ENCODE measurements around the gene SYNE1. TPM values are rescaled to one million over a fixed set of nuclear protein-coding genes. Genes with fewer than 3 reads are reported as not detected.
A peak's percentile ranks its signal among the peaks of the same experiment; 100 is the strongest.
"Not testable (repeated sequence)": the region's sequence is repeated elsewhere in the genome, so short reads cannot be mapped to it uniquely, and the experiment has no call there.

Gene SYNE1
- total and polyA plus RNA-seq, 11 donors = 25.0 to 178 (median 112) TPM

DNA sequence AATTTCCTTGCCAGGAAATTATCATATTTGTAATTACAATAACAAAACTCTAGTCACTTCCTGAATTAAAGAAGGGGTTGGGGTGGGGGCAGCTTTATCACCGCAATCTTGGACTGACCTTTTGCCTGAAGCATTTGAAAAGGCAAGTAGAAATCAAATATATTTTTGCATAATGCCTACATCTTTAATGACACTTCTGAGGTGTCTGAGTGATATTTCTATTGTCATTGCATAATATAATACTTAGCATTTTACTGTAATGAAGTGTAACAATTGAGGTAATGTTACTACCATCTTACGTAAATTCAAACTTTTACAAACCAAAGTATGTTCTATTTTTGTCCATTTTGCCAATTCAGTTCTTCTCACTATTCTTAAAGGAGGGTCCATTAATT, 65.2 kb downstream of the SYNE1 start:
- 57 to 79% (median 65%) methylated on average over 2 of the region's 2 CpGs for WGBS, 4 donors
- Histone ChIP-seq H3K4me1 (peaks cover 0 to 36% (median 8%) of the 10 kb centered on the region in 12 donors), H3K4me3 (no peak overlapping the region), H3K27ac (peak overlapping the region in 4 of 12 donors; percentile 5 to 35 (median 25)), H3K9me3 (no peaks in the 10 kb centered on the region), H3K36me3 (no peaks in the 10 kb centered on the region), H3K27me3 (no peaks in the 10 kb centered on the region)
- ATAC-seq = no peak
- DNase-seq = no peak
- intact Hi-C loops (cut with DNase I) = no loop called here
- TF ChIP-seq, protein P1, sequence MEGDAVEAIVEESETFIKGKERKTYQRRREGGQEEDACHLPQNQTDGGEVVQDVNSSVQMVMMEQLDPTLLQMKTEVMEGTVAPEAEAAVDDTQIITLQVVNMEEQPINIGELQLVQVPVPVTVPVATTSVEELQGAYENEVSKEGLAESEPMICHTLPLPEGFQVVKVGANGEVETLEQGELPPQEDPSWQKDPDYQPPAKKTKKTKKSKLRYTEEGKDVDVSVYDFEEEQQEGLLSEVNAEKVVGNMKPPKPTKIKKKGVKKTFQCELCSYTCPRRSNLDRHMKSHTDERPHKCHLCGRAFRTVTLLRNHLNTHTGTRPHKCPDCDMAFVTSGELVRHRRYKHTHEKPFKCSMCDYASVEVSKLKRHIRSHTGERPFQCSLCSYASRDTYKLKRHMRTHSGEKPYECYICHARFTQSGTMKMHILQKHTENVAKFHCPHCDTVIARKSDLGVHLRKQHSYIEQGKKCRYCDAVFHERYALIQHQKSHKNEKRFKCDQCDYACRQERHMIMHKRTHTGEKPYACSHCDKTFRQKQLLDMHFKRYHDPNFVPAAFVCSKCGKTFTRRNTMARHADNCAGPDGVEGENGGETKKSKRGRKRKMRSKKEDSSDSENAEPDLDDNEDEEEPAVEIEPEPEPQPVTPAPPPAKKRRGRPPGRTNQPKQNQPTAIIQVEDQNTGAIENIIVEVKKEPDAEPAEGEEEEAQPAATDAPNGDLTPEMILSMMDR (IDR thresholded peaks at IDR 0.05) = no peak
- TF ChIP-seq POLR2A (IDR thresholded peaks at IDR 0.05) = no peak

DNA sequence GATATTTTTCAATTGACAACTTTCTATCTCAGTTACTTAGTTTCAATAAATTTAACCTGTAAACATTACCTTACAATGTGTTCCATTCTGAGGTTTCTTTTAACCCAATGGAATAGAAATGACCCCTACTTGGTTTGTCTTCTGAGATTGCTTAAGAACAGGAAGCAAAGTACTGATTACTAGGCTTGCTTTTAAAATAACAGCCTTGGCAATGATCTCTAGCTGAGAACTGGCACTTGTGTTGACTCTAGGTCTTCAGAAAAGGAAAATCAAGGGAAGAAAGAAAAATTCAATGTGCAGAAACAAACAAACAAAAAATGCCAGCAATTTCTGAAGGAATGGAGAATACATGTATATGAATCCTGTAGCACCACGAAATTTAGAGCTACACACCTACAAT, 66.1 kb downstream of the SYNE1 start:
- H3K4me1 ChIP-seq = peaks cover 0 to 33% (median 8%) of the 10 kb centered on the region in 12 donors
- H3K4me3 ChIP-seq = no peak overlapping the region
- no peaks in the 10 kb centered on the region for H3K36me3 ChIP-seq
- H3K27ac ChIP-seq = peak overlapping the region in 1 of 12 donors; percentile 28
- H3K9me3 ChIP-seq = no peaks in the 10 kb centered on the region
- no peak for TF ChIP-seq POLR2A (IDR thresholded peaks at IDR 0.05)
- TF ChIP-seq, protein P1 (IDR thresholded peaks at IDR 0.05) = no peak
- 39 to 67% (median 57%) methylated on average over 1 of the region's 1 CpG for WGBS, 4 donors
- ATAC-seq (no peak), DNase-seq (no peak)
- H3K27me3 ChIP-seq = no peaks in the 10 kb centered on the region
- intact Hi-C loops (cut with DNase I) = no loop called here

DNA sequence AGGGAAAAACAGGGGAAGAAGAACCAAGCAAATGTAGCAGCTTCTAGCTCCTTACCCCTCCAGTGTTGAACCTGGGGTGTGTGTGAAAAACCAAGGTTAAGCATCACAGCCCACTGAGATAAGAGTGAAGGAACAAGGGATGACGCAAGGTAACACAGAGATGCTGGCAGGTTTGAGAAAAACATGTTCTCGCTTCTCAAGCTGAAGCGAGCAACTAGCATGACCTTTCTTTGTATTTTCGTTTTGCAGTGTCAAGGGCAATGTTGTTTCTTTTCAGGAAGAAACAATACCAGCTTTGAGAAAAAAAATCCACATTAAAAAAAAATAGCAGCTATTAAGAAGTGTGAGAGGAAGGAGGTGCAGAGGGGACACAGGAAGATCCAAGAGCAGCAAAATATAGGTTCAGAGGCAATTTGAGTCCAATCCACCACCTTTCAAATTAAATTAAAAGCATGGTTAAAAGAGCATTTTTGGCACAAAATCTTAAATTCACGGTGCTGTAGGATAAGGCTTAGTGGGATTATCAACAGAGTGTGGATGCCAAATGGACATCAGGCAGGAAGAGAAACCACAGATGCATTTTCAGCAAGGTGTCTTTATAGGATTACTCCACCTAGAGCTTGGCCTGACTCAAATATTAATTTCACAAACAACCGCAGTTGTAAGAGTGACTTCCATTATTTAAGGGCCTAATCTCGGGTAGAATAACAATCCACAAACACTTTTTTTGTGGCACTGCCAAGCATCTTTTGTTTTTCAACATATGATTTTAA, 70.9 kb downstream of the SYNE1 start:
- intact Hi-C loops (cut with DNase I) = loop anchor here in 1 of 10 donors (5.0 kb wide), 1 partner anchor 71 kb away; the partner anchor contains the start of gene SYNE1
- no peak for ATAC-seq
- Histone ChIP-seq H3K36me3 (no peaks in the 10 kb centered on the region), H3K4me3 (no peak overlapping the region), H3K4me1 (peaks cover 0 to 8% (median 4%) of the 10 kb centered on the region in 12 donors), H3K27ac (peak overlapping the region in 1 of 12 donors; percentile 32), H3K27me3 (no peaks in the 10 kb centered on the region), H3K9me3 (peaks cover 0 to 10% (median 0%) of the 10 kb centered on the region in 12 donors)
- DNase-seq = no peak
- WGBS, 4 donors = 42 to 48% (median 44%) methylated on average over 7 of the region's 7 CpGs
- TF ChIP-seq POLR2A (IDR thresholded peaks at IDR 0.05) = no peak
- TF ChIP-seq, protein P1 (IDR thresholded peaks at IDR 0.05) = no peak

DNA sequence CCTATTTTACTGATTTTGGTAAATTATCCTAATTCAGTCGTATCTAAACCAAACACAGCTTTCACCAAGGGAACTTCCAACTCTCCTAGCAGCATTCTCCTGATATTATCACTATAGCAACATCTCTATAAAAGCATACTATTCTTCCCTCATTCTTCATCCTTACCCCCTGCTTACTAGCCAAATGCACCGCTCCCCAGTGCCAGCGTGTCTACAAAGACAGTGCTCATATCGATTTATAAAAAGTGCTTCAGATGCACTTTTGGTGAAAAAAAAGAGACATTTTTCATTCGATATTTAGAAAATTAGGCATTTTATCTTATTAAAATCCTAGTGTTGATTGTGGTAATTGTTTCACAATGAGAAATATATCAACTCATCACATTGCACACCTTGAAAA, 74.0 kb downstream of the SYNE1 start:
- Histone ChIP-seq H3K4me3 (no peak overlapping the region), H3K4me1 (peaks cover 0 to 8% (median 0%) of the 10 kb centered on the region in 12 donors), H3K27ac (no peak overlapping the region), H3K9me3 (peaks cover 0 to 27% (median 3%) of the 10 kb centered on the region in 12 donors), H3K27me3 (no peaks in the 10 kb centered on the region), H3K36me3 (no peaks in the 10 kb centered on the region)
- DNase-seq = no peak
- 83 to 92% (median 87%) methylated on average over 5 of the region's 5 CpGs for WGBS, 4 donors
- TF ChIP-seq, protein P1 (IDR thresholded peaks at IDR 0.05) = no peak
- no peak for TF ChIP-seq POLR2A (IDR thresholded peaks at IDR 0.05)
- intact Hi-C loops (cut with DNase I) = no loop called here
- ATAC-seq = no peak

DNA sequence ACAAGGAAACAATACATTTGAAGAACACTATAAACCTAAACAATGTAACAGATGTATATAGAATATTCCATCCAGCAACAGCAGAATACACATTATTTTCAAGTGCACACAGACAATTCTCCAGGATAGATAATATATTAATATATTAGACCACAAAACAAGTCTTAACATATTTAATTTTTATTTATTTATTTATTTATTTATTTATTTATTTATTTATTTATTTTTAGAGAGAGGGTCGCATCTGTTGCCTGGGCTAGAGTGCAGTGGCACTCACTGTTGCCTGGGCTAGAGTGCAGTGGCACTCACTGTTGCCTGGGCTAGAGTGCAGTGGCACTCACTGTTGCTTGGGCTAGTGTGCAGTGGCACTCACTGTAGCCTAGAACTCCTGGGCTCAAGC, 78.4 kb downstream of the SYNE1 start:
- not testable (repeated sequence) for H3K4me3 ChIP-seq, H3K27me3 ChIP-seq, DNase-seq, H3K27ac ChIP-seq, H3K4me1 ChIP-seq, ATAC-seq, H3K36me3 ChIP-seq
- 89 to 95% (median 94%) methylated on average over 1 of the region's 1 CpG for WGBS, 4 donors
- intact Hi-C loops (cut with DNase I) = loop anchor here in 4 of 10 donors (5.0 to 10.0 kb wide), 4 partner anchors 34 to 386 kb away; no protein-coding TSS in a partner anchor
- peaks cover 0 to 42% (median 13%) of the 10 kb centered on the region in 12 donors for H3K9me3 ChIP-seq

Measured in heart left ventricle (tissue), 16 donors.